ENCODE data around the gene GNL3. TPM values are rescaled to one million over a fixed set of nuclear protein-coding genes. Genes with fewer than 3 reads are reported as not detected.

The GNL3 gene
- total and polyA plus RNA-seq, 12 donors, result 20.6 to 60.4 (median 25.8) TPM

DNA sequence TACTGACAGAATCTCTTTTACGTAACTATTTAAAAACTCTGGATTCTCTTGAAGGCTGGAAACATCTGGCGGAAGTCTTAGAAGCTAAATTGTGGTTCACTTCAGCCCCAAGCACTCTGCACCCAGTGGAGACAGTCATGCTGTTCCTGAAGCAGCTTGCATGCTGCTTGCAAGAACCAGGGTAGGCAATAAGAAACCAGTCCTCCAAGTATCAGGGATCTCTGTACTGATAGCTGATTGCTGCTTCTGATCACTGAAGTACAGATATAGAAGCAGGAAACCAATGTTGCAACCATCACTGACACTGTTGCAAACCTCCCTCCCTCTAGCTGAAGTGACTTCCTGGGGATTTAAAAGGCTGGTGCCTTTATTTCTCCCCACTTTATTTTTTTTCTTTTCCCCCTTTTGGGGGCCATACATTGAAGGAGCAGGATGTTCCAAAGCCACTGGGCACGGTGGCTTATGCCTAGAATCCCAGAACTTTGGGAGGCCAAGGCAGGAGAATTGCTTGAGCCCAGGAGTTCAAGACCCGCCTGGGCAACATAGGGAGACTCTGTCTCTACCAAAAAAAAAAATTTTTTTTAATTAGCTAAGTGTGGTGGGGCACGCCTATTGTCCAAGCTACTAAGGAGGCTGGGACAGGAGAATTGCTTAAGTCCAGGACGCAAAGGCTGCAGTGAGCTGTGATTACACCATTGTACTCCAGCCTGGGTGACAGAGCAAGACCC lies 35.3 kb downstream of the GNL3 start:
- intact Hi-C loops (cut with DNase I), result no loop called here
- Histone ChIP-seq H3K36me3 (peaks cover 0 to 32% (median 6%) of the 10 kb centered on the region in 9 donors), H3K27me3 (no peaks in the 10 kb centered on the region), H3K27ac (peak overlapping the region in 1 of 10 donors; percentile 53), H3K9me3 (peaks cover 0 to 18% (median 0%) of the 10 kb centered on the region in 11 donors), H3K4me3 (no peak overlapping the region), H3K4me1 (peaks cover 0 to 23% (median 0%) of the 10 kb centered on the region in 9 donors)
- DNase-seq (no peak), ATAC-seq (peak in 3 of 8 donors; percentile 16 to 69 (median 51))
- TF ChIP-seq, protein P1, sequence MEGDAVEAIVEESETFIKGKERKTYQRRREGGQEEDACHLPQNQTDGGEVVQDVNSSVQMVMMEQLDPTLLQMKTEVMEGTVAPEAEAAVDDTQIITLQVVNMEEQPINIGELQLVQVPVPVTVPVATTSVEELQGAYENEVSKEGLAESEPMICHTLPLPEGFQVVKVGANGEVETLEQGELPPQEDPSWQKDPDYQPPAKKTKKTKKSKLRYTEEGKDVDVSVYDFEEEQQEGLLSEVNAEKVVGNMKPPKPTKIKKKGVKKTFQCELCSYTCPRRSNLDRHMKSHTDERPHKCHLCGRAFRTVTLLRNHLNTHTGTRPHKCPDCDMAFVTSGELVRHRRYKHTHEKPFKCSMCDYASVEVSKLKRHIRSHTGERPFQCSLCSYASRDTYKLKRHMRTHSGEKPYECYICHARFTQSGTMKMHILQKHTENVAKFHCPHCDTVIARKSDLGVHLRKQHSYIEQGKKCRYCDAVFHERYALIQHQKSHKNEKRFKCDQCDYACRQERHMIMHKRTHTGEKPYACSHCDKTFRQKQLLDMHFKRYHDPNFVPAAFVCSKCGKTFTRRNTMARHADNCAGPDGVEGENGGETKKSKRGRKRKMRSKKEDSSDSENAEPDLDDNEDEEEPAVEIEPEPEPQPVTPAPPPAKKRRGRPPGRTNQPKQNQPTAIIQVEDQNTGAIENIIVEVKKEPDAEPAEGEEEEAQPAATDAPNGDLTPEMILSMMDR (IDR thresholded peaks at IDR 0.05), result no peak
- 86 to 94% methylated on average over 6 of the region's 6 CpGs for WGBS, 2 donors

GRCh38 chr3:52721730-52722008 lies 35.8 kb downstream of the GNL3 start:
- Histone ChIP-seq H3K9me3 (peaks cover 0 to 18% (median 0%) of the 10 kb centered on the region in 11 donors), H3K27ac (no peak overlapping the region), H3K4me3 (no peak overlapping the region), H3K27me3 (no peaks in the 10 kb centered on the region), H3K4me1 (peaks cover 0 to 23% (median 0%) of the 10 kb centered on the region in 9 donors), H3K36me3 (peaks cover 0 to 32% (median 6%) of the 10 kb centered on the region in 9 donors)
- ATAC-seq (no peak), DNase-seq (no peak)
- TF ChIP-seq, protein P1 (IDR thresholded peaks at IDR 0.05), result no peak
- 90 to 100% methylated on average over 1 of the region's 1 CpG for WGBS, 2 donors
- intact Hi-C loops (cut with DNase I), result no loop called here

GRCh38 chr3:52722491-52722890 lies 36.7 kb downstream of the GNL3 start:
- ATAC-seq (no peak), DNase-seq (no peak)
- TF ChIP-seq, protein P1 (IDR thresholded peaks at IDR 0.05), result no peak
- intact Hi-C loops (cut with DNase I), result no loop called here
- Histone ChIP-seq H3K4me1 (peaks cover 0 to 23% (median 0%) of the 10 kb centered on the region in 9 donors), H3K36me3 (peaks cover 0 to 32% (median 6%) of the 10 kb centered on the region in 9 donors), H3K27ac (no peak overlapping the region), H3K27me3 (no peaks in the 10 kb centered on the region), H3K9me3 (peaks cover 0 to 18% (median 0%) of the 10 kb centered on the region in 11 donors), H3K4me3 (no peak overlapping the region)
- 95 to 96% methylated on average over 7 of the region's 7 CpGs for WGBS, 2 donors

GRCh38 chr3:52723935-52724334 lies 38.1 kb downstream of the GNL3 start:
- ATAC-seq (no peak), DNase-seq (no peak)
- WGBS, 2 donors, result 93 to 97% methylated on average over 5 of the region's 5 CpGs
- Histone ChIP-seq H3K9me3 (peaks cover 0 to 26% (median 8%) of the 10 kb centered on the region in 11 donors), H3K4me1 (peaks cover 0 to 23% (median 0%) of the 10 kb centered on the region in 9 donors), H3K36me3 (peaks cover 0 to 30% (median 10%) of the 10 kb centered on the region in 9 donors), H3K4me3 (no peak overlapping the region), H3K27ac (no peak overlapping the region), H3K27me3 (no peaks in the 10 kb centered on the region)
- intact Hi-C loops (cut with DNase I), result no loop called here
- TF ChIP-seq, protein P1 (IDR thresholded peaks at IDR 0.05), result no peak
